HG02970 (cell line): ENCODE data around the gene ERN2.

Experiments used
- ATAC-seq: cut with Tn5 transposase; IDR thresholded peaks from one replicate; pipeline ENCODE4 v1.9.1; 2021; ENCODE audit warnings: mild to moderate bottlenecking, moderate library complexity, moderate number of reproducible peaks; ENCODE audit not compliant: unreplicated experiment, low FRiP score

ERN2 gene

DNA sequence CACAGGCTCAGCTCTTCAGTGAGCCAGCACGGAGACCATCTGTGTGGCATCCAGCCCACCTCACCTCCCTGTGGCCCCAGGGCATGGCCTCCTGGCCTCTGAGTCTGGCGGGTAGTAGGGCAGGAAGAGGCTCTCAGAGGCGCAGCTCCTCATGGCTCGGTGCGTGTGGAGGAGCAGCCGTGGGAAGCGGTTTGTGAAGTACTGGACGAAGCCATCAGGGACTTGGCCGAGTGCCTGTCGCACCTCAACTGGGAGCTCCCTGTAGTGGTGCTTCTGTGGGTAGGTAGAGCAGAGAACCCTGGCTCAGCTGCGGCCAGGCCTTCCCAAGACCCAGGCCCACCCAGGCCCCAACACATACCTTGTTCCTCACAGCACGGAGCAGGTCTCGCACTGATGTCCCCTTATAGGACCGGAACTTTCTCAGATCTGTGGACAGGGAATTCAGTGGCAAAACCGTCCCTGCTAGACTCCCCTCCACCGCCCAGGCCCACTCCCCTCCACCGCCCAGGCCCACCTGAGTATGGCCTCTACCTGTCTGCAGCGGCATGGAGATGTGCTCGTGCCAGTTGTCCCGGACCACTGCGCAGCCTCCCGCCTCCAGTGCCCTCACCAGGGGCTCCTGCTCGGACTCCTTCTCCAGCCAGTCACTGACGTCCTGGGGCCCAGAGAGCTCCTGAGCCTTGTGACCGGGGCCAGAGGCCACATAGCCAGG, 22.1 kb downstream of the ERN2 start:
- ATAC-seq: no peak

DNA sequence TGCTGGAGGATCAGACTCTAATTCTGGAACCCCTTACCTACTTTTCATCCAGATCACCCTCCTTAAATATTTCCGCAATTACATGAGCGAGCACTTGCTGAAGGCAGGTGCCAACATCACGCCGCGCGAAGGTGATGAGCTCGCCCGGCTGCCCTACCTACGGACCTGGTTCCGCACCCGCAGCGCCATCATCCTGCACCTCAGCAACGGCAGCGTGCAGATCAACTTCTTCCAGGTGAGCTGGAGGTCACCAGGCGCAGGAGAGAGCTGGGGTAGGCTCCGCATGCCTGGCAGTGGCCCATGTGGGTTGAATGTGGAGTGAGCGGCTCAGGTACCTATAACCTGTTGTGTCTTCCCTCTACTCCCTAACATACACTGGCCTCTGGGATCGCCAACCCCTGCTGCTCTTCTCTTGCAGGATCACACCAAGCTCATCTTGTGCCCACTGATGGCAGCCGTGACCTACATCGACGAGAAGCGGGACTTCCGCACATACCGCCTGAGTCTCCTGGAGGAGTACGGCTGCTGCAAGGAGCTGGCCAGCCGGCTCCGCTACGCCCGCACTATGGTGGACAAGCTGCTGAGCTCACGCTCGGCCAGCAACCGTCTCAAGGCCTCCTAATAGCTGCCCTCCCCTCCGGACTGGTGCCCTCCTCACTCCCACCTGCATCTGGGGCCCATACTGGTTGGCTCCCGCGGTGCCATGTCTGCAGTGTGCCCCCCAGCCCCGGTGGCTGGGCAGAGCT, 23.4 kb downstream of the ERN2 start:
- ATAC-seq: no peak

- ATAC-seq: no peak
These were observed 25.8 kb downstream of the ERN2 start for GRCh38 chr16:23687034-23687808.

DNA sequence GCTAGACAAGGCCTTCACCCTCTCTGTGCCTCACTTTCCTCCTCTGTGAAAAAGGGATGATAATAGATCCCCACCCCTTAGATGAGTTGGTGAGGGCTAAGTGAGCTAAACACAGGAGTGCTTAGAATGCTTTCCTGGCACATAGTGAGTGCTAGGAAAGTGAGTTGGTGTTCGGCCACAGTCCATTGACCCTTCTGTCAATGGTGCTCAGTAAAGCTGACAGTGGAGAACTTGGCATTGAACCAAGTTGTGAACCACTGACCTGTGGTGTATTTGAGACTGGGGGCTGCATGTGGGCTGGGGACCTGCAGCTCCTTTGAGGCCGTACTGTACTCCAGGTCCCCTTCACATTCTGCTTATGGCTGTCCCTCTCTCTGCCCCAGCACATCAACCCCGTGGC, 29.5 kb downstream of the ERN2 start:
- ATAC-seq: no peak

GRCh38 chr16:23682181-23682580, 30.8 kb downstream of the ERN2 start:
- no peak for ATAC-seq

DNA sequence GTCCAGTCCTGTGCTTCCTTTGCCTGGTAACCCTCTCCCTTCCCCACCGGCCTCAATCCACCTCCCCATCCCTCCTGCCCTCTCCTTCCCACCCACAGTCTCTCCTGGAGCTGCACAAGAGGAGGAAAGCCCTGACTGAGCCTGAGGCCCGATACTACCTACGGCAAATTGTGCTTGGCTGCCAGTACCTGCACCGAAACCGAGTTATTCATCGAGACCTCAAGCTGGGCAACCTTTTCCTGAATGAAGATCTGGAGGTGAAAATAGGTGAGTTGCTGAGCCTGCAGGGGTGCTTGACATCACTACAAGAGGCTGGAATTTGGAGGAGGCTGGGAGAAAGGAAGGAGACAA, 33.1 kb downstream of the ERN2 start:
- ATAC-seq: no peak

GRCh38 chr16:23679274-23679985, 33.6 kb downstream of the ERN2 start:
- ATAC-seq: no peak

DNA sequence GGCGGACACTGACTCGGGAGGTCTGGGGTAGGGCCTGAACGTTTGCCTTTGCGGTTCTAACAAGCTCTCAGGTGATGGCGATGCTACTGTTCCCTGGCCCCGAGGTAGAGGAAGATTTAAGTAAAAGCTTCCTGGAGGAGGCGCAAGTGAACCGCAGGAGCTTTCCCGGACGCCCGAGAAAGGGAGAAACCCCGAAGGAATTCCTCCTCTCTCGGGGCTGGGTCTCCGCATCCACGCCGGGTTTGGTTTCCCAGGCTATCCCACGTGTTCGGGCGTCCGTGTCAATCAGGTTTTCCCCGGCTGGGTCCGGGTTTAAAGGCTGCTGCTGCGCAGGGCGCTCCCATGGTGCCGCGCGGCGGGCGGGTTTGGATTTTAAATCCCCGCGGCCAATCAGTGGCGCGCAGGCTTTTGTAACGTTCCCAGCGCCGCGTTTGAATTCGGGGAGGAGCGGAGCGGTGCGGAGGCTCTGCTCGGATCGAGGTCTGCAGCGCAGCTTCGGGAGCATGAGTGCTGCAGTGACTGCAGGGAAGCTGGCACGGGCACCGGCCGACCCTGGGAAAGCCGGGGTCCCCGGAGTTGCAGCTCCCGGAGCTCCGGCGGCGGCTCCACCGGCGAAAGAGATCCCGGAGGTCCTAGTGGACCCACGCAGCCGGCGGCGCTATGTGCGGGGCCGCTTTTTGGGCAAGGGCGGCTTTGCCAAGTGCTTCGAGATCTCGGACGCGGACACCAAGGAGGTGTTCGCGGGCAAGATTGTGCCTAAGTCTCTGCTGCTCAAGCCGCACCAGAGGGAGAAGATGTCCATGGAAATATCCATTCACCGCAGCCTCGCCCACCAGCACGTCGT, 34.4 kb downstream of the ERN2 start, which contains the start of gene PLK1:
Gene PLK1, plus strand, starts transcription at position 460 of the 844 bp plus-strand sequence. Its CDS starts 44 bp downstream, at position 504.
- peak; percentile 80 for ATAC-seq

- no peak for ATAC-seq
These were observed 36.0 kb downstream of the ERN2 start for GRCh38 chr16:23676924-23677480.

DNA sequence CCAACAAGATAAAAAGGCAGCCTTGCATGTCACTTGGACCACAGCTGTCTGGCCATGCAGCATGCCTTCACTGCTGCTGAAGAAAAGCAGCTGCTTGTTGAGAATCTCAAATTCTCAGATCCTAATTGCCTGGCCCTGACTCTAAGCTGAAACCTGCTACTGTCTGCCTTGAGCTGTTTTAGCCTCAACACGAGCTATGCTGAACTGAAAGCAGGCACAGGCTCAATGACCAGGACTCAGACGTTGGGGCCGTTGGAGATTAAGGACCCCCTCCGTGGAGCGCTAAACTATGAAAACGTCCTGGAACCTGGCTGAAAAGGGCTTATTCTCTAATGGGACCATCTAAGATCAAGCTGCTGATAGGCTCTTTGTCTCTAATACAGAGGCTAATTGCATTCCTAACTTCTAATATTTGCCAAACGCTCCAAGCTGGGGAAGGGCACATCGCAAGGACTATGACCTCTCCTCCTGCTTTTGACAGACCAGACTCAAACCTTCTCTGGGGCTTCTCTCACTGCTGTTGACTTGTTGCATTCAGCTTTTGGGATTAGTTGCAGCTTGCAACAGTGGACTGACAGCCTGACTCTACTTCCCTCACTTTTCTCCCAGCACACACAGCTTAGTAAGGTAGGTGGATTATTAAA, 38.9 kb downstream of the ERN2 start:
- no peak for ATAC-seq

DNA sequence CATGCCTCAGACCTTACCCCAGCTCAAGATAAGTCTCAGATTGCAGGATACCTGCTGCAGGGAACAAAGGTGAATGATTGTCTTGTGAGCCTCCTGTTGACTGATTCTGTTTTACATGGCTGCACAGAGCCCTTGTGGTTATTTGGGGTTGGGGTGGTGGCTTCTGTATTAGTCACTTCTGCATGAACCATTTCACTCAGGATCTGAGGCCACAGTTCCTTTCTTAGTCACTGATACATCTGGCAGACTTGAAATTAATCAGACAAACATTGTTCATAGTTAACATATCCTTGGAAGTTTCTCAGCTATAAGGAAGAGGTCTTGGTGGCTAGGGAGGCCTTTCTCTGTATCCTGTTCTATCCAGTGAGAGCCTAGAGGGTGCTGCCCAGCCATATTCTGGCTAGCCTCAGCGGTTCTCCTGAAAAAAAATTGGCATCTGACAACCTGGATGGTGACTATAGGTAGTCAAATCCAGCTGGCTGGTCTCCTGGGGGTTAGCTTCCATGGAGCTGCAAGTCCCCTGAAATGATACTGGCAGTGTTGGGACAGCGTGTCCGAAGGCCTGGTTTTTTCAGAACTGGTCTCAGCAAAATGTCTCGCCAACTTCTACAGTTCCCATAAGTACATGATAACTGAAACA, 42.8 kb downstream of the ERN2 start:
- peak; percentile 62 for ATAC-seq

- ATAC-seq: no peak
These were observed 44.1 kb downstream of the ERN2 start for GRCh38 chr16:23668873-23669272.

DNA sequence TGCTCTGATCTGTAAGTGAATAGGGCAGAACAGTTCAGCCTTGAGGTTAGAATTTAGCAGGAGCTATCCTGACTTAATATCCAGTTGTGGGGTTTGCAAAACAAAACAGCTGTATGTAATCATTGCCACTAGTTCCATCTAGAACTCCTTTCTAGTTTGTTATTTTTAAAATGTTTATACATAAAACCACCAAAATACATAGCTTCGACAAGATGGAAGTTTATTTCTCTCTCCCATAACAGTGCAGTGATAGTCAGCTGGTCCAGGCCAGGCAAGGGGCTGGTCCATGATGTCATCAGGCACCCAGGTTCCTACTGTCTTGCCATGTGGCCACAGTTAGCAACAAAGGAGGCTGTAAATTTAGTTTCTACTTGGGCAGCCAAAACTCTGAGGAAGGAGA, 44.8 kb downstream of the ERN2 start:
- ATAC-seq: no peak

DNA sequence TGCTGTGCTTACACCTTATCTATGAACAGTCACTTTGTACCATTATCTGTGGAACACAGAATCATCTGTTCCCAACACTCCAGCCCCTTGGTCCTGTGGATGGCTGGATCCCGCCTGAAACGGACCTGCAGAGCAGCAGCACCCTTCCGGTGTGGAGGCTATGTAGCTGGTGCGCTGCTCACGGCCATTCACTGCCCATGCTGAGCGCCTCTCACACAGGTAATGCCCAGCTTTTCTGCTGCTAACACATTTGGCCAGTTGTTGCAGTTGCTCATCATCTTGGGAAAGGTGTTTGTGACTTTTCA, 45.7 kb downstream of the ERN2 start:
- ATAC-seq: no peak

- ATAC-seq: no peak
These were observed 46.3 kb downstream of the ERN2 start for GRCh38 chr16:23666571-23667354.

- no peak for ATAC-seq
These were observed 49.1 kb downstream of the ERN2 start for GRCh38 chr16:23663918-23664317.

GRCh38 chr16:23651943-23652468, 61.0 kb downstream of the ERN2 start:
- ATAC-seq: no peak
